Liver (tissue), 9 donors: ENCODE measurements around the gene CTDSP2. TPM values are rescaled to one million over a fixed set of nuclear protein-coding genes. Genes with fewer than 3 reads are reported as not detected.

ENCODE experiments used
- DNase-seq: peaks from one replicate; pipeline ENCODE4 v3.0.0-alpha.2; 2017; ENCODE audit warnings: low spot score
- H3K27ac ChIP-seq, 2 donors: one replicate each; pipeline ENCODE4 v1.7.0; 2013; ENCODE audit warnings: inconsistent platforms in 2 of 2, low read length in 2 of 2, control low read depth in 1 of 2, low read depth in 1 of 2, mild to moderate bottlenecking in 1 of 2
- H3K27me3 ChIP-seq, 4 donors: one replicate each; pipeline versions ENCODE4 v1.6.1 to v1.7.0; 2013; ENCODE audit warnings: low read length in 3 of 4, inconsistent platforms in 1 of 4, mild to moderate bottlenecking in 1 of 4, moderate library complexity in 1 of 4; ENCODE audit not compliant: control insufficient read depth in 4 of 4, insufficient read depth in 4 of 4
- H3K36me3 ChIP-seq, 4 donors: one replicate each; pipeline versions ENCODE4 v1.6.1 to v1.7.0; 2013; ENCODE audit warnings: low read length in 3 of 4, mild to moderate bottlenecking in 3 of 4, low read depth in 1 of 4, moderate library complexity in 1 of 4; ENCODE audit not compliant: control insufficient read depth in 4 of 4, insufficient read depth in 3 of 4
- H3K4me1 ChIP-seq, 4 donors: one replicate each; pipeline versions ENCODE4 v1.6.1 to v1.7.0; 2013; ENCODE audit warnings: low read length in 3 of 4, mild to moderate bottlenecking in 3 of 4, moderate library complexity in 1 of 4; ENCODE audit not compliant: control insufficient read depth in 4 of 4, insufficient read depth in 4 of 4
- H3K4me3 ChIP-seq, 3 donors: one replicate each; pipeline versions ENCODE4 v1.6.1 to v1.7.0; 2013; ENCODE audit warnings: low read length in 3 of 3, control low read depth in 1 of 3, low read depth in 1 of 3, mild to moderate bottlenecking in 1 of 3
- H3K9ac ChIP-seq, 2 donors: one replicate each; pipeline ENCODE4 v1.7.0; 2013; ENCODE audit warnings: low read length in 2 of 2, mild to moderate bottlenecking in 2 of 2, moderate library complexity in 2 of 2, control low read depth in 1 of 2, low read depth in 1 of 2
- H3K9me3 ChIP-seq, 4 donors: one replicate each; pipeline versions ENCODE4 v1.6.1 to v1.7.0; 2013; ENCODE audit warnings: low read length in 3 of 4; ENCODE audit not compliant: control insufficient read depth in 4 of 4
- ATF3 ChIP-seq: IDR thresholded peaks from 2 replicates; pipeline ENCODE4 v1.6.1; 2016; ENCODE audit warnings: antibody characterized with exemption
- CTCF ChIP-seq: fragments of 150-350 bp; IDR thresholded peaks from 2 replicates; pipeline ENCODE4 v1.5.1; 2017; ENCODE audit warnings: improper control_type of control experiment, low read depth, low read length; ENCODE audit not compliant: missing input control
- FOXA1 ChIP-seq: IDR thresholded peaks from 2 replicates; pipeline ENCODE4 v1.6.1; 2016; ENCODE audit warnings: antibody characterized with exemption
- FOXA2 ChIP-seq: IDR thresholded peaks from 2 replicates; pipeline ENCODE4 v1.6.1; 2016; ENCODE audit warnings: antibody characterized with exemption
- GABPA ChIP-seq, 2 donors: IDR thresholded peaks in 1 of 2; conservative IDR thresholded peaks in 1 of 2; 2 replicates each; pipeline ENCODE4 v1.6.1; 2016; ENCODE audit warnings: antibody characterized with exemption in 2 of 2, mild to moderate bottlenecking in 1 of 2, moderate library complexity in 1 of 2
- HNF4A ChIP-seq, 2 donors: conservative IDR thresholded peaks; 2 replicates each; pipeline ENCODE4 v1.6.1; 2016; ENCODE audit warnings: antibody characterized with exemption in 2 of 2, mild to moderate bottlenecking in 2 of 2
- HNF4G ChIP-seq: IDR thresholded peaks from 2 replicates; pipeline ENCODE4 v1.6.1; 2016; ENCODE audit warnings: antibody characterized with exemption
- JUND ChIP-seq, 2 donors: IDR thresholded peaks; 2 replicates each; pipeline ENCODE4 v1.6.1; 2016; ENCODE audit warnings: antibody characterized with exemption in 2 of 2
- NR2F2 ChIP-seq: IDR thresholded peaks from 2 replicates; pipeline ENCODE4 v1.6.1; 2016; ENCODE audit warnings: antibody characterized with exemption
- REST ChIP-seq: IDR thresholded peaks from 2 replicates; pipeline ENCODE4 v1.6.1; 2016; ENCODE audit warnings: antibody characterized with exemption, mild to moderate bottlenecking
- RXRA ChIP-seq, 2 donors: IDR thresholded peaks; 2 replicates each; pipeline ENCODE4 v1.6.1; 2017 to 2018; ENCODE audit warnings: antibody characterized with exemption in 2 of 2, mild to moderate bottlenecking in 1 of 2
- SP1 ChIP-seq: IDR thresholded peaks from 2 replicates; pipeline ENCODE4 v1.6.1; 2018; ENCODE audit warnings: antibody characterized with exemption, mild to moderate bottlenecking
- TAF1 ChIP-seq: conservative IDR thresholded peaks from 2 replicates; pipeline ENCODE4 v1.6.1; 2016; ENCODE audit warnings: antibody characterized with exemption, mild to moderate bottlenecking
- YY1 ChIP-seq: IDR thresholded peaks from 2 replicates; pipeline ENCODE4 v1.6.1; 2016; ENCODE audit warnings: antibody characterized with exemption, mild to moderate bottlenecking
- ZBTB33 ChIP-seq: IDR thresholded peaks from 2 replicates; pipeline ENCODE4 v1.6.1; 2016; ENCODE audit warnings: antibody characterized with exemption
- WGBS: extraction: QIAGEN DNeasy Blood & Tissue Kit; methylation state at CpG from one replicate; pipeline ENCODE4 v1.1.7; 2013; 5-methylcytosine and 5-hydroxymethylcytosine counted together
- polyA plus RNA-seq, 2 donors: library from polyadenylated mRNA; stranded (reverse) in 1 of 2; unstranded in 1 of 2; fragments of 200-250 nt in 1 of 2; fragments of >200 nt in 1 of 2; fragmentation: Nextera tagmentation in 1 of 2; extraction: Ambion mirVana in 1 of 2; gene quantifications; one replicate each; pipeline versions ENCODE4 v1.2.1 to v1.2.3, GENCODE V29; 2013 to 2015
- total RNA-seq, 2 donors: library from RNA; depleted of rRNA; stranded (reverse); fragments of >200 nt; gene quantifications; one replicate each; pipeline ENCODE4 v1.2.3, GENCODE V29; 2014
- donor health status: healthy.
- donor health status: healthy.
- donor health status: healthy.
- donor health status: healthy.
- donor health status: healthy.

The CTDSP2 gene
- total and polyA plus RNA-seq, 4 donors, result 20.1 to 60.9 (median 43.7) TPM

GRCh38 chr12:57866308-57867019 is 19.9 kb upstream of the CTDSP2 start:
- no peak overlapping the region for H3K4me3 ChIP-seq
- no peak overlapping the region for H3K9ac ChIP-seq
- no peak for DNase-seq
- no peak for TF ChIP-seq CTCF
- TF ChIP-seq JUND (IDR thresholded peaks at IDR 0.05), result no peak
- TF ChIP-seq ZBTB33, result no peak
- H3K36me3 ChIP-seq, result no peaks in the 10 kb centered on the region
- no peak overlapping the region for H3K27ac ChIP-seq
- H3K27me3 ChIP-seq, result no peaks in the 10 kb centered on the region
- peaks cover 0 to 4% (median 3%) of the 10 kb centered on the region in 4 donors for H3K4me1 ChIP-seq
- no peaks in the 10 kb centered on the region for H3K9me3 ChIP-seq
- 95% methylated on average over 3 of the region's 3 CpGs for WGBS

GRCh38 chr12:57865084-57865751 is 18.7 kb upstream of the CTDSP2 start:
- H3K36me3 ChIP-seq, result no peaks in the 10 kb centered on the region
- peak overlapping the region in 1 of 2 donors; percentile 49 for H3K9ac ChIP-seq
- H3K4me3 ChIP-seq, result peak overlapping the region; percentile 56 to 66 (median 58)
- no peak for TF ChIP-seq HNF4A (conservative IDR thresholded peaks at IDR 0.05)
- no peak for TF ChIP-seq TAF1
- TF ChIP-seq ATF3, result no peak
- TF ChIP-seq FOXA1, result no peak
- no peak for TF ChIP-seq NR2F2
- no peak for TF ChIP-seq CTCF
- TF ChIP-seq YY1, result no peak
- no peak for TF ChIP-seq SP1
- no peak for TF ChIP-seq JUND (IDR thresholded peaks at IDR 0.05)
- TF ChIP-seq RXRA (IDR thresholded peaks at IDR 0.05), result no peak
- TF ChIP-seq HNF4G, result no peak
- TF ChIP-seq FOXA2, result no peak
- no peak for TF ChIP-seq ZBTB33
- no peak for TF ChIP-seq GABPA (IDR thresholded peaks at IDR 0.05 in 1 of 2, conservative IDR thresholded peaks at IDR 0.05 in 1 of 2)
- no peak for TF ChIP-seq REST
- peak; percentile 55 for DNase-seq
- peak overlapping the region; percentile 69 for H3K27ac ChIP-seq
- no peaks in the 10 kb centered on the region for H3K9me3 ChIP-seq
- 2% methylated on average over 63 of the region's 63 CpGs for WGBS
- peaks cover 0 to 4% (median 3%) of the 10 kb centered on the region in 4 donors for H3K4me1 ChIP-seq
- no peaks in the 10 kb centered on the region for H3K27me3 ChIP-seq
